Measurements from ENCODE around the gene HSD3B2. TPM values are rescaled to one million over a fixed set of nuclear protein-coding genes. Genes with fewer than 3 reads are reported as not detected.

HSD3B2 gene
- total RNA-seq, 2 donors from 2014 or later = not detected

GRCh38 chr1:119447344-119448126, 32.6 kb downstream of the HSD3B2 start:
- no peak overlapping the region for H3K4me3 Mint-ChIP-seq
- no peaks in the 10 kb centered on the region for H3K27me3 Mint-ChIP-seq (ENCODE audit: low read depth)
- no peaks in the 10 kb centered on the region for H3K36me3 Mint-ChIP-seq (ENCODE audit: insufficient read depth in 2 of 2)
- no peak overlapping the region for H3K27ac Mint-ChIP-seq
- ATAC-seq (replicated peaks in 1 of 2) (no peak), DNase-seq (no peak)
- no peaks in the 10 kb centered on the region for H3K4me1 Mint-ChIP-seq (ENCODE audit: low read depth)
- H3K9me3 Mint-ChIP-seq = no peaks in the 10 kb centered on the region

GRCh38 chr1:119448127-119448511, 33.2 kb downstream of the HSD3B2 start:
- no peaks in the 10 kb centered on the region for H3K36me3 Mint-ChIP-seq (ENCODE audit: insufficient read depth in 2 of 2)
- DNase-seq = no peak
- no peak for ATAC-seq (replicated peaks in 1 of 2)
- H3K27ac Mint-ChIP-seq = no peak overlapping the region
- no peaks in the 10 kb centered on the region for H3K27me3 Mint-ChIP-seq (ENCODE audit: low read depth)
- peaks cover 4% of the 10 kb centered on the region for H3K4me1 Mint-ChIP-seq (ENCODE audit: low read depth)
- H3K9me3 Mint-ChIP-seq = no peaks in the 10 kb centered on the region
- H3K4me3 Mint-ChIP-seq = no peak overlapping the region

GRCh38 chr1:119449971-119450370, 35.0 kb downstream of the HSD3B2 start:
- no peak for DNase-seq
- peaks cover 6% of the 10 kb centered on the region for H3K4me1 Mint-ChIP-seq (ENCODE audit: low read depth)
- no peak overlapping the region for H3K4me3 Mint-ChIP-seq
- H3K27me3 Mint-ChIP-seq (ENCODE audit: low read depth) = no peaks in the 10 kb centered on the region
- no peak overlapping the region for H3K27ac Mint-ChIP-seq
- no peak for ATAC-seq (replicated peaks in 1 of 2)
- H3K9me3 Mint-ChIP-seq = no peaks in the 10 kb centered on the region
- no peaks in the 10 kb centered on the region for H3K36me3 Mint-ChIP-seq (ENCODE audit: insufficient read depth in 2 of 2)

GRCh38 chr1:119451158-119451557, 36.2 kb downstream of the HSD3B2 start:
- no peaks in the 10 kb centered on the region for H3K27me3 Mint-ChIP-seq (ENCODE audit: low read depth)
- H3K27ac Mint-ChIP-seq = no peak overlapping the region
- no peak overlapping the region for H3K4me3 Mint-ChIP-seq
- DNase-seq (no peak), ATAC-seq (replicated peaks in 1 of 2) (no peak)
- H3K36me3 Mint-ChIP-seq (ENCODE audit: insufficient read depth in 2 of 2) = no peaks in the 10 kb centered on the region
- peaks cover 6% of the 10 kb centered on the region for H3K4me1 Mint-ChIP-seq (ENCODE audit: low read depth)
- H3K9me3 Mint-ChIP-seq = no peaks in the 10 kb centered on the region

GRCh38 chr1:119452091-119452490, 37.1 kb downstream of the HSD3B2 start:
- H3K27ac Mint-ChIP-seq = no peak overlapping the region

GRCh38 chr1:119453021-119453420, 38.1 kb downstream of the HSD3B2 start:
- Mint-ChIP-seq H3K27me3 (ENCODE audit: low read depth) (peaks cover 15% of the 10 kb centered on the region), H3K4me3 (no peak overlapping the region), H3K36me3 (ENCODE audit: insufficient read depth in 2 of 2) (no peaks in the 10 kb centered on the region), H3K27ac (no peak overlapping the region), H3K4me1 (ENCODE audit: low read depth) (peaks cover 6% of the 10 kb centered on the region), H3K9me3 (no peaks in the 10 kb centered on the region)
- DNase-seq = peak in 1 of 2 donors; percentile 8
- ATAC-seq (replicated peaks in 1 of 2) = peak in 1 of 2 donors; percentile 37

More at GRCh38 chr1:119452091-119452490, 37.1 kb downstream of the HSD3B2 start:
- ATAC-seq (replicated peaks in 1 of 2) = no peak
- no peak for DNase-seq
- no peak overlapping the region for H3K4me3 Mint-ChIP-seq
- H3K9me3 Mint-ChIP-seq = no peaks in the 10 kb centered on the region
- H3K36me3 Mint-ChIP-seq (ENCODE audit: insufficient read depth in 2 of 2) = no peaks in the 10 kb centered on the region
- peaks cover 6% of the 10 kb centered on the region for H3K4me1 Mint-ChIP-seq (ENCODE audit: low read depth)
- peaks cover 8% of the 10 kb centered on the region for H3K27me3 Mint-ChIP-seq (ENCODE audit: low read depth)

- ATAC-seq (replicated peaks in 1 of 2) = no peak
- Mint-ChIP-seq H3K36me3 (ENCODE audit: insufficient read depth in 2 of 2) (no peaks in the 10 kb centered on the region), H3K9me3 (peaks cover 0 to 2% of the 10 kb centered on the region in 2 donors), H3K27ac (no peak overlapping the region), H3K4me1 (ENCODE audit: low read depth) (no peaks in the 10 kb centered on the region), H3K4me3 (no peak overlapping the region), H3K27me3 (ENCODE audit: low read depth) (peaks cover 12% of the 10 kb centered on the region)
- DNase-seq = no peak
These were observed 48.0 kb downstream of the HSD3B2 start for GRCh38 chr1:119462964-119463363.

- ATAC-seq (replicated peaks in 1 of 2) (no peak), DNase-seq (no peak)
- Mint-ChIP-seq H3K27ac (no peak overlapping the region), H3K4me1 (ENCODE audit: low read depth) (no peaks in the 10 kb centered on the region), H3K9me3 (peaks cover 0 to 2% of the 10 kb centered on the region in 2 donors), H3K4me3 (no peak overlapping the region), H3K36me3 (ENCODE audit: insufficient read depth in 2 of 2) (no peaks in the 10 kb centered on the region), H3K27me3 (ENCODE audit: low read depth) (peaks cover 13% of the 10 kb centered on the region)
These were observed 48.6 kb downstream of the HSD3B2 start for GRCh38 chr1:119463569-119463968.

- DNase-seq (no peak), ATAC-seq (replicated peaks in 1 of 2) (no peak)
- Mint-ChIP-seq H3K9me3 (no peaks in the 10 kb centered on the region), H3K27me3 (ENCODE audit: low read depth) (peaks cover 14% of the 10 kb centered on the region), H3K27ac (no peak overlapping the region), H3K4me3 (no peak overlapping the region), H3K4me1 (ENCODE audit: low read depth) (no peaks in the 10 kb centered on the region), H3K36me3 (ENCODE audit: insufficient read depth in 2 of 2) (no peaks in the 10 kb centered on the region)
These were observed 51.5 kb downstream of the HSD3B2 start for GRCh38 chr1:119466445-119466844.

GRCh38 chr1:119467219-119467618, 52.3 kb downstream of the HSD3B2 start:
- Mint-ChIP-seq H3K4me1 (ENCODE audit: low read depth) (no peaks in the 10 kb centered on the region), H3K4me3 (no peak overlapping the region)
- no peak for ATAC-seq (replicated peaks in 1 of 2)

GRCh38 chr1:119467857-119468668, 53.1 kb downstream of the HSD3B2 start:
- Mint-ChIP-seq H3K4me1 (ENCODE audit: low read depth) (no peaks in the 10 kb centered on the region), H3K27me3 (ENCODE audit: low read depth) (peaks cover 14% of the 10 kb centered on the region), H3K36me3 (ENCODE audit: insufficient read depth in 2 of 2) (no peaks in the 10 kb centered on the region), H3K27ac (no peak overlapping the region), H3K9me3 (no peaks in the 10 kb centered on the region), H3K4me3 (no peak overlapping the region)
- DNase-seq (no peak), ATAC-seq (replicated peaks in 1 of 2) (no peak)

More at GRCh38 chr1:119467219-119467618, 52.3 kb downstream of the HSD3B2 start:
- H3K36me3 Mint-ChIP-seq (ENCODE audit: insufficient read depth in 2 of 2) = no peaks in the 10 kb centered on the region
- H3K27ac Mint-ChIP-seq = no peak overlapping the region
- peaks cover 14% of the 10 kb centered on the region for H3K27me3 Mint-ChIP-seq (ENCODE audit: low read depth)
- H3K9me3 Mint-ChIP-seq = no peaks in the 10 kb centered on the region
- no peak for DNase-seq

GRCh38 chr1:119469741-119470140, 54.8 kb downstream of the HSD3B2 start:
- Mint-ChIP-seq H3K9me3 (no peaks in the 10 kb centered on the region), H3K36me3 (ENCODE audit: insufficient read depth in 2 of 2) (no peaks in the 10 kb centered on the region), H3K4me1 (ENCODE audit: low read depth) (no peaks in the 10 kb centered on the region), H3K4me3 (no peak overlapping the region), H3K27me3 (ENCODE audit: low read depth) (peaks cover 14% of the 10 kb centered on the region), H3K27ac (no peak overlapping the region)
- DNase-seq = no peak
- no peak for ATAC-seq (replicated peaks in 1 of 2)

- H3K9me3 Mint-ChIP-seq = no peaks in the 10 kb centered on the region
- H3K36me3 Mint-ChIP-seq (ENCODE audit: insufficient read depth in 2 of 2) = no peaks in the 10 kb centered on the region
- H3K27me3 Mint-ChIP-seq (ENCODE audit: low read depth) = peaks cover 14% of the 10 kb centered on the region
- H3K4me3 Mint-ChIP-seq = no peak overlapping the region
- no peaks in the 10 kb centered on the region for H3K4me1 Mint-ChIP-seq (ENCODE audit: low read depth)
- H3K27ac Mint-ChIP-seq = no peak overlapping the region
- no peak for DNase-seq
- ATAC-seq (replicated peaks in 1 of 2) = no peak
These were observed 55.4 kb downstream of the HSD3B2 start for GRCh38 chr1:119470377-119470776.

Data from activated T-cell treated with anti-CD3 and anti-CD28 coated beads, Interleukin-2, amount 50 U/mL, for 72 hours (primary cell).